NCI-H1092 (cell line): ENCODE results near the gene TSPAN18.

Experiments
- DNase-seq: peaks from one replicate; lab custom pipeline; 2025; lab: John Stamatoyannopoulos, UW

The TSPAN18 gene

GRCh38 chr11:44889266-44889665 lies 162.5 kb downstream of the TSPAN18 start:
- DNase-seq = no peak

DNA sequence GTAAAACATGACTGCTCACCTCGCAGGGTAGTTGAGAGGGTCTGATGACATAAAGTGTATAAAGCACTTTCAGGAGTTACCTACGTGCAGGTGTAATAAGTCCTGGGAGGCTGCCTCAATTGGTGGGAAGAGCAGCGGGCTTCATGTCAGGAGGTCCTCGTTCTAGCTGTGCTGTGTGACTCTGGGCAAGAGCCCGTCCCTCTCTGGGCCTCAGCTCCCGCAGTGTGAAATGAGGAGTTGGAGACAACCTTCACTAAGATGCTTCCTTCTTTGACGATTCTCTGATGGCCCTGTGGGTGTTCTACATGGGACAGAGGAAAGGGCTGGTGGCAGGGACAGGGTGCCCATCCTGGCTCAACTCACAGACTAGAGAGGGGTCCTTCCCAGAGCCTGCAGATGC lies 166.1 kb downstream of the TSPAN18 start:
- no peak for DNase-seq

GRCh38 chr11:44893308-44893822 lies 166.6 kb downstream of the TSPAN18 start:
- DNase-seq = peak; percentile 33

DNA sequence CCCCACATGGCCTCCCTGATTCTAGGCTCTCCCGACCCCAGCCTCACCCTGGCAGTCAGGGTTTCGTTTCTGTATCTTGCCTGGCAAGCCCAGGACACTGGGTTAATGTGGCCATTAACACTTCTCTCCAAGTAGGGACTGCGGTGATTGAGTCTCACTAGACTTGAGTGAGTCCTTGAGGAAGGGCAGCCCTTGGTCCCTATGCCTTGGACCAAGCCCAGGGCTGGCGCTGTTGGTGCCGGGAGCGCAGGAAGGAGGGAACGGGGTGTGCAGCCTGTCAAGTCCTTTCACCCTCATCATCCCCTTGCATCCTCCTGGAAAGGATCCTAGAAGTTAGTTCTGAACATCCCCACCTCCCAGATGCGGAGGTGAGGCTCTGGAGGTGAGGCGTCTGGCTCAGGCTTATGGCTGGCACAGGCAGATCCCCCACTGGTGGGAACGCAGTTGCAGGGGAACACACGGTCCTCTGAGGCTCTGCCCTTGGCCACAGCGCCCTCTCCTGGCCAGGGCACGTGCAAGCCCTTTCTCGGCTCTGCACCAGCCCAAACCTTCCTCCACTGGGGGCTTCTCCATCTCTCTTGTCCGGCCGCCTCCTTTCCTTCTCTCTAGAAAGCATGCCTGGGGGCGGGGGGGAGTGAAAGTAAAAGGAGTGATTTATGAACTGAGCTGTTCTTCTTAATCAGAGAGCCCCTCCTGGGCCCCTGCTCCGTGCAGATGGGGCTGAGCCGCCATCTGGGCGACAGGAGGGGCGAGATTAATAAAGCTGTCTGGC lies 167.3 kb downstream of the TSPAN18 start:
- DNase-seq = peak; percentile 66

- DNase-seq = no peak
These were observed 173.2 kb downstream of the TSPAN18 start for GRCh38 chr11:44899959-44900358.

GRCh38 chr11:44901120-44901633 lies 174.4 kb downstream of the TSPAN18 start:
- no peak for DNase-seq

DNA sequence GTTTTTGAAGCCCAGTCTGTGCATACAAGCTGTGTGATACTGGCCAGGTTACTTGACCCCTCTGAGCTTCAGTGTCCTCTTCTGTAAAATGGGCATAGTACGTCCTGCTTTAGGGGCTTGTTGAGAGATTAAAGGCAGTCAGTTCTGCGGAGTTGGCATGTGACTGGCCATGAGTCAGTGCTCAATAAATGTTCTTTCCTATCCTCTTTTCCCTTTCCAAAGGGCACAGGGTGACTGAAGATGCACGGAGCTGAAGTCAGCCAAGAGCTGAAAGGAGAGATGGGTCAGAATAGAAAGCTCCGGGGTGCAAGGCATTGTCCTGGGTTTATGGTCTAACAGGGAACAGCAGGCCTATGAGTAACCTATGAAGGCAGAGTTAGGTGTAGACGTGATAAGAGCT lies 175.0 kb downstream of the TSPAN18 start:
- DNase-seq = no peak

- no peak for DNase-seq
These were observed 176.3 kb downstream of the TSPAN18 start for GRCh38 chr11:44903035-44903434.

DNA sequence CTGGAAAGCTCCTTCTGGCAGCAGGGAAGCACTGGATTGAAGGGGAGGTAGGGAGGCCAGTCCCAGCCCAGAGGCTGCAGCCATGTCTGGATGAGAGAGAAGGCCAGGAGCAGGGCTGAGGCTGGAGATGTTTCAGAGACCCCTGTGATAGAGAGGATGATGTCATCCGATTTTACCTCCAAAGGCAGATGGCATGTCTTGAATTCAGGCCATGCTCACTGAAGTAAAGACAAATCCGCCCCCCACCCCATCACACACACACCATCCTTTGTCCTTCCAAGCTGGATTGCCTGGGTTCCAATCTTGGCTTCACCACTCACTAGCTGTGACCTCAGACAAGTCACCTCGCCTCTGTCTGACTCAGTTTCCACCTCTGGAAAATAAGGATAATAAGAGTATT lies 176.8 kb downstream of the TSPAN18 start:
- DNase-seq = no peak

DNA sequence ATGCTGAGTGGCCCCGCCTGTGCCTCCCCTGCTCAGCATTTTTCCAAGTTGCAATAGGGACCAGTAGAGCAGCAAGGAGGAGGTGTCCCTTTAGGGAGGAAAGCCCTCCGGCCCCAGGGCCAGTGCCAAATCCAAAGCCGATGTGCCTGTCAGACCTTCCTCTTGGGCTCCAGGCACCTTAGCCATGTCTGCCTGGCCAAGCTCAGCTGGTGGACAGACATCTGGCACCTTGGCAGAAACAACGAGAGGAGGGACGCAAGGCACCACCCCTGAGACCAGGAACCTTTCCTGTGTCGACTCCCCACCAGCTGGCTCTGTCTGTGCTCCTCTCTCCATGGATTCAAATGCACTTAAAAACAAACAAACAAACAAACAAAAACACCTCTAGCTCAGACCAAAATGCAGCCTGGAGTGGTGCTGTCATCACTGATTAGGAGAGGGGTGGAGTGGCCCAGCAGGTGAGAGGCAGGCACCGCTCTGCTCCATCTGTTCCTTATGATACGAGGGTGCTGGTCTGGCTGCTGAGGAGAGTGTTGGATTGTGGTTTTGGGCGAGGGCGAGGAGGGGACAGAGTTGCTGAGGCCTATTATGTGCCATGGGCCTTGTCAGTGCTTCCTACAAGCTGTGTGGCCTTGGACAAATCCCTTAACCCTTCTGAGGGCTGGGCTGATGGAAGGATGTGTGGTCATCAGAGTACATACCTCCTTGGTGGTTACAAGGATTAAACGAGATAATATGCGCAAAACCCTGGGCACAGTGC lies 177.7 kb downstream of the TSPAN18 start:
- no peak for DNase-seq

DNA sequence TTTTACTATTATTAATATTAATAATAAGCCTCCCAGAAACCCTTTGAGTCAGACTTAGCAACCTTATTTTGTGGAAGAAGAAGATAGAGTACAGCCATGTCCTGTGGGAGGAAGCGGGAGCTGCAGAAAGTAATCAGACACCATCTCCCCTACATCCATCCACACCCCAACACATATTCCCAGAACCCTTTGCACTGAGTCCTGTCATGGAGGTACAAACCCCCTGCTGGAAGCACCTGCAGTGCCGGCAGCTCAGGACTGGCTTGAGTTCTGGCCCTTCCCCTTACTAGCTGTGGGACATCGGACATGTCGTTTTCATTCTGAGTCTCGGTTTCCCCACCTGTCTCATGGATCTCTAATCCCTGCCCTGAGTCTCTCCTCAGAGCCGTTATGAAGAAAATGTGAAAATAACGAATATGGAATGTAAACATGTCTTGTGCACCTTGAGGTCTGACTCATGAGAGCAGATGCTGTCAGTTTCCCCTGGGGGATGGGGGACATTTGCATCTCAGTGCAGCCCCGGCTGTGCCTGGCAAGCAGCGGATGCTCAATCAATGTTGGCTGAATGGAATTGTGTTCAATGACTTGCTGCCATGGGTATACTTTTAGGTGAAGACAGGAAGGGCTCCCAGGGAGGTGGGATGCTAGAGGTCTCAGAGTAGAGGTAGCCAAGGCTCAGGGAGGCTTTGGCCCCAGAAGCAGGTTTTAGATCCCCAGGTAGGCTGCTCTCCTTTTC lies 178.5 kb downstream of the TSPAN18 start:
- DNase-seq = no peak

DNA sequence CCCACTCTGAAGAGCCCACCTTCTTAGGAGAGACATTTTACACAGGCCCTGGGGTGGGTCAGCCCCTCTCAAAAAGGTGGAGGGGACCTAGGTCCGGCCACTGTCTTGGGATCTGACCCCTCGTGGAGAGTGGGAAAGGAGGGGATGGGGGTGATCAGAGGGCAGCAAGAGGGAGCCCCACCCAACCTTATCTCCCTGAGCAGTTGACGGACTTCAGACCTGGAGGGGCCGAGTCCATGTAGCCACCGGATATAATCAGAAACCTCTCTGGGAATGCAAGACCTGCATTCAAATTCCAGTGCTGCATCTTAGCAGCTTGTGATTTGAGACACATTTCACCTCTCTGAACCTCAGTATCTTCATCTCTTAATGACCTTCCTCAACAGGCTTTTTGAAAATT lies 179.9 kb downstream of the TSPAN18 start:
- DNase-seq = no peak

- no peak for DNase-seq
These were observed 182.8 kb downstream of the TSPAN18 start for GRCh38 chr11:44909557-44909956.

DNA sequence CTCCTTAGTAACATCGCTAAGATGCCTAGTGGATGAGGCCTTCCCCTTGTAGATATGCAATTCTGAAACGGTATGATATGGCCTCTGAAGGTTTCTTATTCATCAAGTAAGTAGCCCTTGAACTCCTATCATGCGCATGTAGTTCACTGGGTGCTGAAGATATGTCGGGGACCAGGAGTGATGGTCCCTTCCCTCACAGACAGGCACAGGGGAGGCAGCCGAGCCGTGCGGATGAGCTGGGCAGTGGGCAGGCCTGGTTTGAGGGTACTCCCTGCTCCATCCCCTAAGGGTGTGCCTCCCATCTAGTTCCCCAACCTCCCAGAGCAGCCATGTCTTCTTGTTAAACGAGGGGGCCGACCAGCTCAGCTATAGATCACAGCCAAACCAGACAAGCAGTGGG lies 183.8 kb downstream of the TSPAN18 start:
- no peak for DNase-seq

DNA sequence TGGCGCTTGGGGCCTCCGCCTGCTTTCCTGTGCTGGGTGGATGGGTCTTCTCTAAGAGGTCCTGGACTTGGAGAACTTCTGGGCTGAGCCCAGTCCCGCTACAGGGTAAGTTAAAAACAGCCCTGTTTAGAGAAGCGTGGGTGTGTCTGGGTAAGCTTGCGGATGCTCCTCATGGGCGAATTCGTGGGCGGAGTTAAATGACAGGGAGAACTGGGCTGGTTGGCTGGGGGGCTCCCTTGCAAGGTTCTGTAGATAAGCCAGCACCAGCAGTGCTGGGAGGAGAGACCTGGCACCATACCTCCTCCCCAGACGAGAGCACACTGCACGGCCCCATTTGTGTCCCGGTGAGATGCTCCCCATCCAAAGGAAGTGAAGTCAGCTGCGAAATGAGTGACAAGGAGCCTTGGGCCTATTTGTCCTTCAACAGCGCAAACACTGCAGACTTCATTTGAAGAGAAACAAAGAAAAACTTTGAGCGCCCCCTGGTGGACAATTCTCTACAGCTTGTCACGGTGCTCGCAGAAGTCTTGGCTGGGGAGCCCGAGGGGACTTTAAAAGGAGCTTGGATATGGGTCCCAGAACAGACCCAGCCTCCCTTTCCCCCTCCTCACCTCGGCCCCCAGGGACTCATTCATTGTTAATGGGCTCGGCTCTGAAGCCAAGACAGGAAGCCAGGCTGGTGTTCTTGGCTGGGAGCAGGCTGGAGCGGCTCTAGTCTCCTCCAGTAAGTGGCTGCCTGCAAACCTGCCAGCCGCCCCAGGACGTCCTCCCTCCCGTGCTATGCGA lies 184.5 kb downstream of the TSPAN18 start:
- DNase-seq = peak; percentile 87

- no peak for DNase-seq
These were observed 185.7 kb downstream of the TSPAN18 start for GRCh38 chr11:44912270-44912987.

DNA sequence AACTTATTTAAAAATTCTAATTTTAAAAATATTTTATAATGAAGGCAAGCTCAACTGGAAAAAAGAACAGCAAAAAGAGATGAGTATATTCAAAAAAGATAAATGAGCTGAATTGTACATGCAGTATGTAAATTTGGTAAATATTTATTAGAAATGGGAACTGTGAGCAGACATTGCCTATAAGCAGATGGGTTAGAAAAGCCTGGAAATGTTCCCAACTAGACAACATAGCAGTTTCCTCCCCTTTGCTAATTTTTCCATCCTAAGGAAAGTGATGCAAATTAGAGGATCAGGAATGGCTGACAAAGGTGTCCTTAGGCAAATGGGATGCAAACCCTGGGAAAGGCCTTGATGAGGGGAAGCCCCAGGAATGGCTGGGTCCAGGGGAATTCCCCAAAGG lies 186.7 kb downstream of the TSPAN18 start:
- DNase-seq = no peak

- DNase-seq = no peak
These were observed 187.3 kb downstream of the TSPAN18 start for GRCh38 chr11:44914105-44914504.

GRCh38 chr11:44915004-44915403 lies 188.2 kb downstream of the TSPAN18 start:
- DNase-seq = no peak

DNA sequence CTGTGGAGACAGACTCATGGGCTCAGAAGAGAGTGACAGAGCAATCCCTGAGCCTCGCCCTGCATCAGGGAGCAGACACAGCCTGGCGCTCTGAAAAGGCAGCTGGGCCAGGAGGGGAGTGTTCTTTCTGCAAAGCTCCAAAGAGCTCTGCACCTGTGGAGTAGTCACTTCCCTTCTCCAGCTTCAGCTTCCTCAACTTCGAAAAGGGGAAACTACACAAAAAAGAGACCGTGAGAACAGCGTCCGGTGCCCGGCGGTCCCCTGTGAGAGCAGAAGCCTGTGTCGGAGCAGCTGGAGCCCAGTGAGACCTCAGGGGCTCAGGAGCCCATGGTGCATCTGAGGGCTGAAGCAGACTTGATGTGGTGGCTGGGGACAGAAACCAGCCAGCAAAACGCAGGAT lies 188.9 kb downstream of the TSPAN18 start:
- DNase-seq = no peak

- no peak for DNase-seq
These were observed 189.6 kb downstream of the TSPAN18 start for GRCh38 chr11:44916331-44916730.
